Mononuclear cell (primary cell): ENCODE data around the gene LPCAT2. TPM values are rescaled to one million over a fixed set of nuclear protein-coding genes. Genes with fewer than 3 reads are reported as not detected.

ENCODE experiments used
- H3K27me3 ChIP-seq: 2 replicates; pipeline ENCODE4 v1.6.0; 2011; ENCODE audit warnings: low read length, control low read depth; ENCODE audit not compliant: insufficient read depth
- H3K4me1 ChIP-seq: 2 replicates; pipeline ENCODE4 v1.5.1; 2011; ENCODE audit warnings: mild to moderate bottlenecking, low read length, control low read depth; ENCODE audit not compliant: insufficient read depth
- H3K4me3 ChIP-seq: 2 replicates; pipeline ENCODE4 v1.5.1; 2011; ENCODE audit warnings: mild to moderate bottlenecking, low read length, moderate library complexity
- H3K9me3 ChIP-seq: 2 replicates; pipeline ENCODE4 v1.5.1; 2011; ENCODE audit warnings: low read depth, mild to moderate bottlenecking, control low read depth, low read length
- total RNA-seq: library from RNA; depleted of rRNA; stranded (reverse); fragments of >200 nt; gene quantifications from one replicate; pipeline ENCODE4 v1.2.3, GENCODE V29; 2012

LPCAT2 gene, protein sequence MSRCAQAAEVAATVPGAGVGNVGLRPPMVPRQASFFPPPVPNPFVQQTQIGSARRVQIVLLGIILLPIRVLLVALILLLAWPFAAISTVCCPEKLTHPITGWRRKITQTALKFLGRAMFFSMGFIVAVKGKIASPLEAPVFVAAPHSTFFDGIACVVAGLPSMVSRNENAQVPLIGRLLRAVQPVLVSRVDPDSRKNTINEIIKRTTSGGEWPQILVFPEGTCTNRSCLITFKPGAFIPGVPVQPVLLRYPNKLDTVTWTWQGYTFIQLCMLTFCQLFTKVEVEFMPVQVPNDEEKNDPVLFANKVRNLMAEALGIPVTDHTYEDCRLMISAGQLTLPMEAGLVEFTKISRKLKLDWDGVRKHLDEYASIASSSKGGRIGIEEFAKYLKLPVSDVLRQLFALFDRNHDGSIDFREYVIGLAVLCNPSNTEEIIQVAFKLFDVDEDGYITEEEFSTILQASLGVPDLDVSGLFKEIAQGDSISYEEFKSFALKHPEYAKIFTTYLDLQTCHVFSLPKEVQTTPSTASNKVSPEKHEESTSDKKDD
- 13.0 TPM for total RNA-seq

DNA sequence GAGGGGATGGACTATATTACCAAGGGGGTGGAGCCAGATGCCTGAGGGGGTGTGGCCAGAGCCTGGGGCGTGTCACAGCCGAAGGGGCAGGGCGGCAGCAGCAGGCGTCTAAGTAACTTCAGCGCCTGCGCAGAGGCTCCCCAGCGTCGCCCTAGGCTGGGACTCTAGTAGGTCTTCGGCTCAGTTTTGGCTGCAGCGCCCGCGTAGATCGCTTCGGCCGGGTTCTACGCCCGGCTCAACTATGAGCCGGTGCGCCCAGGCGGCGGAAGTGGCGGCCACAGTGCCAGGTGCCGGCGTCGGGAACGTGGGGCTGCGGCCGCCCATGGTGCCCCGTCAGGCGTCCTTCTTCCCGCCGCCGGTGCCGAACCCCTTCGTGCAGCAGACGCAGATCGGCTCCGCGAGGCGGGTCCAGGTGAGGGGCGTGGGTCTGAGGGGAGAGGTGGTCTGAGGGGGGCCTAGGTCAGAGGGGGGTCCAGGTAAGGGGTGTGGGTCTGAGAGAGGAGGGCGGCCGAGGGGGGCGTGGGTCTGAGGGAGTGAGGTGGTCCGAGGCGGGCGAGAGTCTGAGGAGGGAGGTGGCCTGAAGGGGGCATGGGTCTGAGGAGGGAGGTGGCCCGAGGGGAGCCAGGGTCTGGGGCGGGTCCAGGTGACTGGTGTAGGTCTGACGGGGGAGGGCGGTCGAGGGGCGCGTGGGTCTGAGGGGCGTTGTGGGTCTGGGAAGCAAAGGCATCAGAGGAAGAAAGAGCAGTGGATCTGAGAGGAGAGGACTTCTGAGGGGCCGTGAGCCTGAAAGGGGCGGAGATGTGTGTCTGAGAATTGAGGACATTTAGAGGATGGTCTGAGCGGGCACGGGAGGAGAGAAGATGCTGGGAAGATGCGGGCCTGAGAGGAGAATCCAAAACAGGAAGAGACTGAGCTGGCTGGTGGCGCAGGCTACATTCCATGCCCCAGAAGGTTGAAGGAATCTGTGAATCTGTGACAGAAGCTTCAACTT, at the start of gene LPCAT2:
TSS of gene LPCAT2 (plus strand) at position 132 of the 991 bp plus-strand sequence. CDS start at position 242, 110 bp downstream.
- Histone ChIP-seq H3K27me3 (peaks cover 8% of the 10 kb centered on the region), H3K4me1 (peaks cover 23% of the 10 kb centered on the region), H3K9me3 (peaks cover 9% of the 10 kb centered on the region), H3K4me3 (peak within 1 kb of the TSS; percentile 55)

GRCh38 chr16:55462241-55462640, 46.6 kb upstream of the LPCAT2 start:
- H3K27me3 ChIP-seq = no peaks in the 10 kb centered on the region
- H3K4me1 ChIP-seq = peaks cover 5% of the 10 kb centered on the region
- H3K9me3 ChIP-seq = no peaks in the 10 kb centered on the region
- no peak overlapping the region for H3K4me3 ChIP-seq

DNA sequence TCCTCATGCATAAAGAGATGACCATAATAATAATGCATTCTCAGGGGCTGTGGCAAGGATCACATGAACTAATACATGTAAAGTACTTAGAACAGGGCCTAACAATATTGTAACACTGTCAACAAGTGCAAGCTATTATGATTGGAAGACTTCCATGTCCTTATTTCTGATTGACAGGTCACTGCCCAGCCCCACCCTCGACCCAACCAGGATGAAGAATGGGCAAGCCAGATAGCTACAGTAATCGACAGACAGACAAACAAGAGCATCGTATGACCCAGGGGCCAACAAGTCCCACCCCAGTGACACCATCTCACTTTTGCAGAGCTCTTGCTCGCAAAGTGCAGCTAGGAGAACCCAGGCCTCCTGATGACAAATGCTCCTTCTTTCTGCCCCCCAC, 44.5 kb upstream of the LPCAT2 start:
- Histone ChIP-seq H3K4me3 (no peak overlapping the region), H3K27me3 (no peaks in the 10 kb centered on the region), H3K9me3 (no peaks in the 10 kb centered on the region), H3K4me1 (peaks cover 5% of the 10 kb centered on the region)

GRCh38 chr16:55465077-55465896, 43.6 kb upstream of the LPCAT2 start:
- no peak overlapping the region for H3K4me3 ChIP-seq
- no peaks in the 10 kb centered on the region for H3K9me3 ChIP-seq
- H3K4me1 ChIP-seq = peaks cover 5% of the 10 kb centered on the region
- no peaks in the 10 kb centered on the region for H3K27me3 ChIP-seq

- peaks cover 5% of the 10 kb centered on the region for H3K4me1 ChIP-seq
- H3K27me3 ChIP-seq = no peaks in the 10 kb centered on the region
- no peaks in the 10 kb centered on the region for H3K9me3 ChIP-seq
- H3K4me3 ChIP-seq = no peak overlapping the region
These were observed 42.7 kb upstream of the LPCAT2 start for GRCh38 chr16:55466209-55466608.

DNA sequence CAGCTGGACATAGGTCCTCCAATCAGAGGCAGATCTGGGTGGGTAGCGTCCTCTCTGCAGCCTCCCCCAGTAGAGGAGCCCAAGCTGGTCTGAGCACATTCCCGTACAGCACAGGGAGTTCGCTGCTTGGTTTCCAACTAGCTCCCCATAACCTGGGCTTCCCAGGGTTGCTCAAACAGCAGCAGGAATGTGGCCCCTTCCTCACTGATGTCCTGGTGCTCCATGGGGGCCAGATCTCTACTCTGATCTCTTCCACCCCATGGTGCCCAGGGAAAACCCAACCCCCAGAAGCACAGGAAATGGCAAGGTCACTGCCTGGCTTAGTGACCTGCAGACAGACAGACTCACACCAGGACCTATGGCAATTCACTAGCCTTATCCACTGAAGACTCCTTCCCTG, 41.0 kb upstream of the LPCAT2 start:
- H3K4me1 ChIP-seq = peaks cover 13% of the 10 kb centered on the region
- H3K4me3 ChIP-seq = no peak overlapping the region
- H3K9me3 ChIP-seq = no peaks in the 10 kb centered on the region
- H3K27me3 ChIP-seq = no peaks in the 10 kb centered on the region

GRCh38 chr16:55468352-55468990, 40.4 kb upstream of the LPCAT2 start:
- Histone ChIP-seq H3K9me3 (no peaks in the 10 kb centered on the region), H3K4me3 (no peak overlapping the region), H3K4me1 (peaks cover 13% of the 10 kb centered on the region), H3K27me3 (no peaks in the 10 kb centered on the region)

DNA sequence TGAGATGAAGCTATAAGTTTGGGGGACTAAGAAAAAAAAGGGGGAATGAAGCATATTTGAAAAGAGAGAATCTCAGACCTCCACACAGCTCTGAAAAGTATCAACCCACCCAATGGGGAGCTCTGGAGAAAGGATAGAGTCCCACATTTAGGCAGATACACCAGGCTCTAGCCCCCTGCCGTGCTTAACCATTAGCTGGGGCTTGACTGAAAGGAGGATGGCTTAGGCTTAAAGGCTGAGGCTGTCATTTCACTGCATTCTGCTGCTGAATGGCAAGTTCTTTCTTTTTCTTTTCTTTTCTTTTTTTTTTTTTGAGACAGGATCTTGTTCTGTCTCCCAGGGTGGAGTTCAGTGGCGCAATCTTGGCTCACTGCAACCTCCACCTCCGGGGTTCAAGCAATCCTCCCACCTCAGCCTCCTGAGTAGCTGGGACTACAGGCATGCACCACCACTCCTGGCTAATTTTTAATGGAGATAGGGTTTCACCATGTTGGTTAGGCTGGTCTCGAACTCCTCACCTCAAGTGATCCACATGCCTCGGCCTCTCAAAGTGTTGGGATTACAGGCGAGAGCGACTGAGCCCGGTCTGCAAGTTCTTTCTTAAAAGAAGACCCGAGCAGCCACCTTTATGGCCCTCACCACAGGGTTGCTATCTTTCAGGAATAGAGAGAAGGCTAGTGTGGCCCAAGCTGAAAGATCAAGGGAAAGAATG, 38.9 kb upstream of the LPCAT2 start:
- peaks cover 11% of the 10 kb centered on the region for H3K4me1 ChIP-seq

DNA sequence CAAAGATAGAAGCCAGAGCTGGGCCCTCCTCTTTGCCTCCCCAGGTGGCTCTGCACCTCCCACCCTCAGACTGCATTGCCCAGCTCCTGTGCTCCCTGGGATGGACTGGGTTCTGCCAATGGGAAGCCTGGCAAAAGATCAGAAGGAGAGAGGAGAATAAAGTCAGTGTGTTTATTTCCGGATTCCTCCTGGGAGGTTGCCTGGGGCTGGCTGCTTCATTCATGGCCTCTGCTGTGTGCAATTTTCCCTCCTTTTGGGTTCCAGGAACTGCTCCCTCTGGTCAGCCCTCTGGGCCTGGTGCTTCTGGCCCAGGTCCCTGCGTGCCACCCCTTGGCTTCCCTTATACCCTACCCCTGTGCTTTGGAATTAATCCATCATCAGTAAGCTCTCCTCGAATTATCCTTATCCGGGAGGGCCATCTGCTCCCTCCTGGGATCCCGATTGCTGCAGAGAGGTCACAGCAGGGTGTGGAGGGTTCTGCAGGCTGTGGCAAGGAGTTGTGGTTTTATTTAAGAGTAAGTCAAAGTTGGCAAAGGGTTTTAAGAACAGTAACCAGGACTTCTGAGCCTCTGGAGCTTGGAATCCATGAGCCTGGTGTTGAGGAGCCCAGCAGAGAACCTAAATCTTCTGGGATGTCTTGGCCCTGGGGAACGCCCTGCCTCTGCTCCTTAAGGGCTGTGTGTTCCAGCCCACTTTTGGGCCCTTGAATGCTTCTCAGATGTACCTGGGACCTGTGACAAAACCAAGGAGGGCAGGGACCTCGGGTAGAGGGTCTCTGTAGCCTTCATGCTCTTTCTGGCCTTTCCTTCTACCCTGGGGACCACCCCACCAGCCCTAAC, 38.1 kb upstream of the LPCAT2 start:
- Histone ChIP-seq H3K4me1 (peaks cover 8% of the 10 kb centered on the region), H3K9me3 (no peaks in the 10 kb centered on the region), H3K4me3 (no peak overlapping the region), H3K27me3 (no peaks in the 10 kb centered on the region)

More for the DNA sequence above, 38.9 kb upstream of the LPCAT2 start:
- H3K27me3 ChIP-seq = no peaks in the 10 kb centered on the region
- no peak overlapping the region for H3K4me3 ChIP-seq
- H3K9me3 ChIP-seq = no peaks in the 10 kb centered on the region

DNA sequence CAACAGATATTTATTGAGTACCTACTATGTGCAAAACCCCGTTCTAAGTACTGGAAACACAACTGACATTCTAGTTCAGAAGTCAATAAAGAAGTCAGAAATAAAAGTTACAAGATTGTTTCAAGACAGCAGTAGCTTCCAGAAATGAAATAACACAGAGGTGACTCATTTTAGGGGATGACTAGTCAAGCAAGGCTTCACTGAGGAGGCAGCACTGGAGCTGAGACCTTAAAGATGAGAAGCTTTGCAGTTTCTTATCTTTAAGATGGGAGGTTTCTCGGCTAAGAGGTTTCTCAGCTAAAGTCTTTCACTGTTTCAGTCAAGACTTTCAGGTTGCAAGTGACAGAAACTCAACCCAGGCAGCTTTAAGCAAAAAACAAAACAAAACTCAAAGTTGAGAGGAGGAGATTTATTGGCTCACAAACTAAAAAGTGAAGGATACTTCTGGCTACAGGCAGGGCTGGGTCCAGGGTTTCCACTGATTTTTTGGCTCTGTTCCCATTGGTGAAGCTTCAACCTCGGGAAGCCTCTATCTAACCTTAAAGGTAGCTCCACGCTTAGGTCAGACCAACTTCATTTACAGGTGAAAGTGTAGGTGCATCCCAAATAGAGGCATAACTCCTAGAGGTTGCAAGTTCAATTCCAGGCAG, 37.3 kb upstream of the LPCAT2 start:
- H3K9me3 ChIP-seq = no peaks in the 10 kb centered on the region
- H3K27me3 ChIP-seq = no peaks in the 10 kb centered on the region
- peaks cover 8% of the 10 kb centered on the region for H3K4me1 ChIP-seq
- no peak overlapping the region for H3K4me3 ChIP-seq

GRCh38 chr16:55473587-55473986, 35.3 kb upstream of the LPCAT2 start:
- Histone ChIP-seq H3K4me3 (no peak overlapping the region), H3K27me3 (peaks cover 10% of the 10 kb centered on the region), H3K4me1 (peaks cover 8% of the 10 kb centered on the region), H3K9me3 (no peaks in the 10 kb centered on the region)

DNA sequence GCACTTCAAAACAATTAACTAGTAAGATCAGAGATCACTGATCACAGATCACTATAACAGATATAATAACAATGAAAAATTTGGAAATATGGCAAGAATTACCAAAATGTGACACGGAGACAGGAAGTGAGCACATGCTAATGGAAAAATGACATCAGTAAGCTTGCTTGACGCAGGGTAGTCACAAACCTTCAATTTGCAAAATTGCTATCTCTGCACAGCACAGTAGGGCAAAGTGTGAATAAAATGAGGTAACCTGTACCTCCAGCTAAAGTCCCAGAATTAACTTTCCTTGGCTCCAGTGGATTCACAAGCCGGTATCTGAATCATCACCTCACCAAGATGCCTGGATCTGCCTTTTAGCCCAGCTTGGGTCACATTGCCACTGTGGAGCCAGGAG, 34.1 kb upstream of the LPCAT2 start:
- H3K27me3 ChIP-seq = peaks cover 17% of the 10 kb centered on the region
- H3K9me3 ChIP-seq = no peaks in the 10 kb centered on the region
- no peak overlapping the region for H3K4me3 ChIP-seq
- H3K4me1 ChIP-seq = peaks cover 12% of the 10 kb centered on the region
